Measurements from ENCODE around the gene LRMDA. TPM values are rescaled to one million over a fixed set of nuclear protein-coding genes. Genes with fewer than 3 reads are reported as not detected.

The LRMDA gene
- total RNA-seq, 1 experiment from 2014 or later, result 4.8 TPM

GRCh38 chr10:76347832-76348231 lies 916.4 kb downstream of the LRMDA start:
- RAD21 ChIA-PET (ENCODE audit: low non-redundant PET in 1 of 2, low total read pairs in 2 of 2, uncharacterized antibody in 2 of 2, unreplicated experiment in 2 of 2), result no interaction called here
- intact Hi-C loops (cut with micrococcal nuclease), result no loop called here
- Histone ChIP-seq H3K4me2 (ENCODE audit: low read length) (no peak overlapping the region), H2AFZ (ENCODE audit: low read depth, low read length, poor library complexity, severe bottlenecking) (no peak overlapping the region), H3K27me3 (ENCODE audit: insufficient read depth, low read length) (peaks cover 10% of the 10 kb centered on the region; the same call in 1 of the 2 replicates), H4K20me1 (ENCODE audit: insufficient read depth) (no peaks in the 10 kb centered on the region), H3K36me3 (ENCODE audit: control insufficient read depth in 1 of 2, insufficient read depth in 2 of 2, low read length in 2 of 2) (no peaks in the 10 kb centered on the region), H3K9ac (ENCODE audit: low read length) (no peak overlapping the region), H3K9me2 (ENCODE audit: insufficient read depth) (no peaks in the 10 kb centered on the region), H3K4me3 (replicated peaks in 1 of 2; ENCODE audit: low read depth in 1 of 2, low read length in 2 of 2) (no peak overlapping the region), H3K79me2 (ENCODE audit: insufficient read depth, low read length) (no peaks in the 10 kb centered on the region), H3K27ac (ENCODE audit: low read depth, low read length) (no peak overlapping the region), H3K4me1 (ENCODE audit: control insufficient read depth in 1 of 2, insufficient read depth in 2 of 2, low read length in 2 of 2) (peaks cover 0 to 11% of the 10 kb centered on the region in 2 experiments; a peak in 2 of 4 replicates), H3K9me3 (ENCODE audit: control insufficient read depth in 1 of 2, insufficient read depth in 1 of 2, low read depth in 1 of 2, low read length in 2 of 2) (no peaks in the 10 kb centered on the region)
- CTCF ChIA-PET, result no interaction called here
- POLR2A ChIA-PET, result no interaction called here
- DNase-seq (ENCODE audit: low read depth, low spot score) (no peak), ATAC-seq (no peak)
- TF ChIP-seq MAX (IDR thresholded peaks at IDR 0.05) (no peak), EZH2 (IDR thresholded peaks at IDR 0.05) (no peak), TCF7L2 (IDR thresholded peaks at IDR 0.05; ENCODE audit: borderline replicate concordance, extremely low read depth, insufficient read depth, insufficient read length) (no peak), FOSL1 (IDR thresholded peaks at IDR 0.05; ENCODE audit: low read depth) (no peak), EZH2phosphoT487 (IDR thresholded peaks at IDR 0.05; ENCODE audit: borderline replicate concordance) (no peak), SP1 (IDR thresholded peaks at IDR 0.05; ENCODE audit: low read depth) (no peak), ZNF274 (IDR thresholded peaks at IDR 0.05; ENCODE audit: low read depth, low read length) (no peak), EGR1 (IDR thresholded peaks at IDR 0.05; ENCODE audit: low read depth) (no peak), POLR2AphosphoS5 (IDR thresholded peaks at IDR 0.05; ENCODE audit: low read depth, low read length) (no peak)
- no TSS peak for BruUV-seq (replicated peaks)

- ChIA-PET POLR2A (no interaction called here), RAD21 (ENCODE audit: low non-redundant PET in 1 of 2, low total read pairs in 2 of 2, uncharacterized antibody in 2 of 2, unreplicated experiment in 2 of 2) (no interaction called here), CTCF (no interaction called here)
- H3K9me3 ChIP-seq (ENCODE audit: control insufficient read depth in 1 of 2, insufficient read depth in 1 of 2, low read depth in 1 of 2, low read length in 2 of 2), result no peaks in the 10 kb centered on the region
- no peak overlapping the region for H3K4me2 ChIP-seq (ENCODE audit: low read length)
- ATAC-seq (no peak), DNase-seq (ENCODE audit: low read depth, low spot score) (no peak)
- no peaks in the 10 kb centered on the region for H3K79me2 ChIP-seq (ENCODE audit: insufficient read depth, low read length)
- BruUV-seq (replicated peaks), result no TSS peak
- TF ChIP-seq EGR1 (IDR thresholded peaks at IDR 0.05; ENCODE audit: low read depth) (no peak), EZH2phosphoT487 (IDR thresholded peaks at IDR 0.05; ENCODE audit: borderline replicate concordance) (no peak), ZBTB33 (IDR thresholded peaks at IDR 0.05; ENCODE audit: extremely low read depth, insufficient replicate concordance, low read length) (no peak), SRF (IDR thresholded peaks at IDR 0.05; ENCODE audit: low read depth) (no peak), POLR2AphosphoS5 (IDR thresholded peaks at IDR 0.05; ENCODE audit: low read depth, low read length) (no peak), CTCF (IDR thresholded peaks at IDR 0.05 in 2 of 3, conservative IDR thresholded peaks at IDR 0.05 in 1 of 3; ENCODE audit: borderline replicate concordance in 1 of 3, insufficient read depth in 1 of 3, low read depth in 2 of 3, low read length in 2 of 3) (no peak), SP1 (IDR thresholded peaks at IDR 0.05; ENCODE audit: low read depth) (no peak)
- H4K20me1 ChIP-seq (ENCODE audit: insufficient read depth), result no peaks in the 10 kb centered on the region
- H3K9me2 ChIP-seq (ENCODE audit: insufficient read depth), result no peaks in the 10 kb centered on the region
- no peak overlapping the region for H2AFZ ChIP-seq (ENCODE audit: low read depth, low read length, poor library complexity, severe bottlenecking)
- peaks cover 7% of the 10 kb centered on the region; the same call in 1 of the 2 replicates for H3K27me3 ChIP-seq (ENCODE audit: insufficient read depth, low read length)
- intact Hi-C loops (cut with micrococcal nuclease), result no loop called here
- no peak overlapping the region for H3K9ac ChIP-seq (ENCODE audit: low read length)
- H3K4me1 ChIP-seq (ENCODE audit: control insufficient read depth in 1 of 2, insufficient read depth in 2 of 2, low read length in 2 of 2), result peaks cover 0 to 12% of the 10 kb centered on the region in 2 experiments; a peak in 2 of 4 replicates
- H3K36me3 ChIP-seq (ENCODE audit: control insufficient read depth in 1 of 2, insufficient read depth in 2 of 2, low read length in 2 of 2), result no peaks in the 10 kb centered on the region
- H3K4me3 ChIP-seq (replicated peaks in 1 of 2; ENCODE audit: low read depth in 1 of 2, low read length in 2 of 2), result no peak overlapping the region
- no peak overlapping the region for H3K27ac ChIP-seq (ENCODE audit: low read depth, low read length)
These were observed 919.2 kb downstream of the LRMDA start for GRCh38 chr10:76350583-76350982.

Measured in HCT116 (cell line).